GM13977 (cell line): ENCODE results near the gene MUC4.

ENCODE experiments used
- DNase-seq: peaks from one replicate; pipeline ENCODE4 v3.0.0; 2012; ENCODE audit warnings: low spot score
- CTCF ChIP-seq: IDR thresholded peaks from 2 replicates; pipeline ENCODE4 v1.5.1; 2012; ENCODE audit warnings: mild to moderate bottlenecking, control low read depth; ENCODE audit not compliant: insufficient read depth; ENCODE audit errors: extremely low read depth, missing control alignments
- in situ Hi-C: fragments of 300-500 bp; cut with MboI; formaldehyde crosslinking; loops from one replicate; pipeline ENCODE4 v1.12.0; 2022; ENCODE audit warnings: low sequenced_read_pairs, low pct_unique_long_range_greater_than_20kb, mixed read lengths, inconsistent platforms; ENCODE audit not compliant: unreplicated experiment

The MUC4 gene

GRCh38 chr3:195836476-195837135 is 24.9 kb upstream of the MUC4 start:
- in situ Hi-C loops = loop anchor here (25.0 kb wide), 1 partner anchor 274 kb away; no protein-coding TSS in a partner anchor
- DNase-seq = no peak
- TF ChIP-seq CTCF = no peak

- in situ Hi-C loops = loop anchor here (25.0 kb wide), 1 partner anchor 273 kb away; no protein-coding TSS in a partner anchor
- no peak for TF ChIP-seq CTCF
- DNase-seq = no peak
Observed at GRCh38 chr3:195835791-195836190, 24.1 kb upstream of the MUC4 start.

GRCh38 chr3:195834675-195835583 is 23.2 kb upstream of the MUC4 start:
- no peak for TF ChIP-seq CTCF
- no peak for DNase-seq
- in situ Hi-C loops = loop anchor here (25.0 kb wide), 1 partner anchor 273 kb away; no protein-coding TSS in a partner anchor

- in situ Hi-C loops = loop anchor here (10.0 to 25.0 kb wide), 2 partner anchors 75 to 268 kb away; no protein-coding TSS in a partner anchor
Observed at GRCh38 chr3:195829897-195830254, 18.1 kb upstream of the MUC4 start.

GRCh38 chr3:195828762-195829161 is 17.0 kb upstream of the MUC4 start:
- TF ChIP-seq CTCF = no peak
- in situ Hi-C loops = loop anchor here (10.0 to 25.0 kb wide), 2 partner anchors 74 to 266 kb away; no protein-coding TSS in a partner anchor
- no peak for DNase-seq

More at GRCh38 chr3:195829897-195830254, 18.1 kb upstream of the MUC4 start:
- TF ChIP-seq CTCF = no peak
- no peak for DNase-seq
